Measurements from ENCODE around the gene OR1F1. TPM values are rescaled to one million over a fixed set of nuclear protein-coding genes. Genes with fewer than 3 reads are reported as not detected.

OR1F1 gene
- polyA plus RNA-seq, 1 of the 3 experiments (the other 2 are of a cell fraction) = 0.71 TPM

GRCh38 chr16:3155181-3155580 is 32.8 kb upstream of the OR1F1 start:
- TF ChIP-seq YY1 (IDR thresholded peaks at IDR 0.05; ENCODE audit: low read depth) (no peak), USF1 (IDR thresholded peaks at IDR 0.05; ENCODE audit: borderline replicate concordance, low read depth) (no peak), EP300 (IDR thresholded peaks at IDR 0.05; ENCODE audit: borderline replicate concordance in 1 of 2, low read depth in 1 of 2, low read length in 1 of 2) (no peak), RXRA (IDR thresholded peaks at IDR 0.05; ENCODE audit: borderline replicate concordance, low read depth) (no peak), FOXM1 (IDR thresholded peaks at IDR 0.05; ENCODE audit: low read depth) (no peak), ZBTB33 (IDR thresholded peaks at IDR 0.05; ENCODE audit: borderline replicate concordance, low read depth) (no peak), NFIC (IDR thresholded peaks at IDR 0.05; ENCODE audit: borderline replicate concordance) (no peak), SIN3A (IDR thresholded peaks at IDR 0.05; ENCODE audit: borderline replicate concordance, low read depth, low read length) (no peak), REST (IDR thresholded peaks at IDR 0.05; ENCODE audit: low read depth, low read length) (no peak), TEAD4 (IDR thresholded peaks at IDR 0.05; ENCODE audit: borderline replicate concordance, insufficient read depth) (no peak), JUND (IDR thresholded peaks at IDR 0.05) (no peak), NRF1 (IDR thresholded peaks at IDR 0.05; ENCODE audit: low read depth, low read length) (no peak), FOSL2 (IDR thresholded peaks at IDR 0.05; ENCODE audit: borderline replicate concordance, low read depth) (no peak)
- ChIA-PET POLR2A (no interaction called here), CTCF (no interaction called here)
- no peak overlapping the region for H3K4me3 ChIP-seq (ENCODE audit: low read depth in 2 of 2, low read length in 1 of 2)
- peaks cover 0 to 9% of the 10 kb centered on the region in 2 experiments; a peak in 1 of 4 replicates for H3K4me1 ChIP-seq (ENCODE audit: control insufficient read depth in 1 of 2, insufficient read depth in 2 of 2, low read depth in 1 of 2, low read length in 1 of 2)
- no peak for DNase-seq
- H3K36me3 ChIP-seq (replicated peaks in 1 of 2; ENCODE audit: control insufficient read depth in 1 of 2, insufficient read depth in 2 of 2, low read length in 1 of 2) = no peaks in the 10 kb centered on the region
- H3K9ac ChIP-seq = no peak overlapping the region
- no peak overlapping the region for H3K4me2 ChIP-seq
- no peaks in the 10 kb centered on the region for H3K27me3 ChIP-seq (ENCODE audit: insufficient read depth)
- peaks cover 60% of the 10 kb centered on the region for H3F3A ChIP-seq (replicated peaks; ENCODE audit: insufficient read depth)
- no peak overlapping the region for H3K27ac ChIP-seq (ENCODE audit: low read depth in 2 of 2, low read length in 1 of 2)
- no peaks in the 10 kb centered on the region for H3K9me3 ChIP-seq
- no peak overlapping the region for H2AFZ ChIP-seq (ENCODE audit: low read depth)
- H3K79me2 ChIP-seq (ENCODE audit: insufficient read depth) = no peaks in the 10 kb centered on the region
- WGBS (ENCODE audit: low lambda C conversion rate) = 56% methylated on average over 2 of the region's 2 CpGs
- H3K9me2 ChIP-seq = no peaks in the 10 kb centered on the region
- H4K20me1 ChIP-seq (ENCODE audit: insufficient read depth) = peaks cover 3% of the 10 kb centered on the region; the same call in 1 of the 2 replicates
